ENCODE measurements around the gene CLPTM1L.

GRCh38 chr5:1272201-1272600 lies 72.7 kb downstream of the CLPTM1L start:
- TF ChIP-seq, protein P1, sequence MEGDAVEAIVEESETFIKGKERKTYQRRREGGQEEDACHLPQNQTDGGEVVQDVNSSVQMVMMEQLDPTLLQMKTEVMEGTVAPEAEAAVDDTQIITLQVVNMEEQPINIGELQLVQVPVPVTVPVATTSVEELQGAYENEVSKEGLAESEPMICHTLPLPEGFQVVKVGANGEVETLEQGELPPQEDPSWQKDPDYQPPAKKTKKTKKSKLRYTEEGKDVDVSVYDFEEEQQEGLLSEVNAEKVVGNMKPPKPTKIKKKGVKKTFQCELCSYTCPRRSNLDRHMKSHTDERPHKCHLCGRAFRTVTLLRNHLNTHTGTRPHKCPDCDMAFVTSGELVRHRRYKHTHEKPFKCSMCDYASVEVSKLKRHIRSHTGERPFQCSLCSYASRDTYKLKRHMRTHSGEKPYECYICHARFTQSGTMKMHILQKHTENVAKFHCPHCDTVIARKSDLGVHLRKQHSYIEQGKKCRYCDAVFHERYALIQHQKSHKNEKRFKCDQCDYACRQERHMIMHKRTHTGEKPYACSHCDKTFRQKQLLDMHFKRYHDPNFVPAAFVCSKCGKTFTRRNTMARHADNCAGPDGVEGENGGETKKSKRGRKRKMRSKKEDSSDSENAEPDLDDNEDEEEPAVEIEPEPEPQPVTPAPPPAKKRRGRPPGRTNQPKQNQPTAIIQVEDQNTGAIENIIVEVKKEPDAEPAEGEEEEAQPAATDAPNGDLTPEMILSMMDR (conservative IDR thresholded peaks at IDR 0.05; ENCODE audit: low read length): no peak
- no peak for TF ChIP-seq EZH2phosphoT487 (IDR thresholded peaks at IDR 0.05; ENCODE audit: borderline replicate concordance)

All from Loucy (cell line).